OCI-LY3 (cell line): ENCODE data around the gene DYRK3.

ENCODE experiments used
- CTCF ChIP-seq: fragments of 200-600, 300-600 bp; sonication (generic); IDR thresholded peaks from 2 replicates; pipeline ENCODE4 v1.5.1; 2014; ENCODE audit warnings: antibody characterized with exemption, low read length, low read depth
- EZH2phosphoT487 ChIP-seq: fragments of 200-600 bp; shearing (Covaris generic); IDR thresholded peaks from 2 replicates; pipeline ENCODE4 v1.6.1; 2018; ENCODE audit warnings: antibody characterized with exemption, mixed run types, low read depth

DNA sequence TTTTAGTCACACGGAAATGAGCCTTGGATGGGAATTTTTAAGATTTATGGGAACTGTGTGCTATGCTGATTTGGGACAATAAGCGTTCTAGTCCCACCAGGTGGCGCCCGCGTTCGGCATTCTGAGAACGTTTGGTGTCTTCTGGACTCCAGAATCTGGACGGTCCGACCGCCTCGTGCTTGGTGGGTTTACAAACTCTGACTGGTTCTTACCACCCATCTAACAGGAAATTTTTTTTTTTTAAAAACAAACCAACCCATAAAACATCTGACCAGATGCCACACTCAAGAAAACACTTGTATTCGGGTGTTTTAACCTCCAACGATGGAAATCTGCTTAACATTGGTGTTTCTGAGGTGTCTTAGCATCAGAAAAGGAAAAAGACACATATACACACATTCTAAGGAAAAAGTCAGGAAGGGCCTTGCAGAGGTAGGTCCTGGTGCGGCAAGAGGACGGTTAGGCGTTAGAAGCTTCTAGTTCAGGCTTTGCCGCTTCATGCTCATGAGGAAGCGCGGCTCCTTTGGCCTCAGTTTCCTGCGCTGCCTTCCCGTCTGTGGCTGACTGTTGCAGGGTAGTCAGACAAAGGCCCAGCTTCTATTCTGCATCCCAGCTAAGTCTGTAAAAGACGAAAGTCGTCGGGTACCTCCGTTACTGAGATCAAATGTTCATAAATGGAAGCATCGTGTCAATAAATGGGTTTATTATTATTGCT is 814 bp upstream of the DYRK3 start:
- TF ChIP-seq CTCF (peak; percentile 95), EZH2phosphoT487 (no peak)
